Colonic mucosa (tissue), 4 donors: Measurements from ENCODE around the gene ATP23. TPM values are rescaled to one million over a fixed set of nuclear protein-coding genes. Genes with fewer than 3 reads are reported as not detected.
A peak's percentile ranks its signal among the peaks of the same experiment; 100 is the strongest.

ENCODE experiments used
- DNase-seq: peaks from one replicate; pipeline ENCODE4 v3.0.0-alpha.2; 2020
- H3K27ac ChIP-seq: fragments of 200-600 bp; one replicate; pipeline ENCODE4 v1.8.0; 2021
- H3K27me3 ChIP-seq: fragments of 200-600 bp; one replicate; pipeline ENCODE4 v1.8.0; 2021
- H3K36me3 ChIP-seq: fragments of 200-600 bp; one replicate; pipeline ENCODE4 v1.8.0; 2021
- H3K4me1 ChIP-seq: fragments of 200-600 bp; one replicate; pipeline ENCODE4 v1.8.0; 2021; ENCODE audit warnings: mild to moderate bottlenecking
- H3K4me3 ChIP-seq: fragments of 200-600 bp; one replicate; pipeline ENCODE4 v1.8.0; 2021
- H3K9ac ChIP-seq, 2 donors: one replicate each; pipeline ENCODE4 v1.7.0; 2013; ENCODE audit warnings: control low read depth in 2 of 2, low read depth in 2 of 2, low read length in 2 of 2
- H3K9me3 ChIP-seq: fragments of 200-600 bp; one replicate; pipeline ENCODE4 v1.8.0; 2021
- CTCF ChIP-seq: fragments of 200-600 bp; IDR thresholded peaks from one replicate; pipeline ENCODE4 v1.8.0; 2022; ENCODE audit warnings: antibody characterized with exemption, mild to moderate bottlenecking
- intact Hi-C: fragments of 100-400 bp; cut with DNase I; formaldehyde crosslinking; loops from one replicate; pipeline ENCODE4 v1.14.1; 2022
- total RNA-seq, 2 donors: library from RNA; stranded (reverse); fragmentation: NEBNext Ultra II Directional in 1 of 2; extraction: Animal tissue kit (Norgen Biotek cat#: 25700) in 1 of 2; gene quantifications; one replicate each; pipeline ENCODE4 v1.2.1, GENCODE V29; 2021
- donor health status: healthy.
- donor health status: DM: no; HTN: no; CAD: no.
- donor health status: DM: no; HTN: no; CAD: no.

The ATP23 gene
- total RNA-seq, 2 donors from 2014 or later = 13.1 to 14.9 TPM

DNA sequence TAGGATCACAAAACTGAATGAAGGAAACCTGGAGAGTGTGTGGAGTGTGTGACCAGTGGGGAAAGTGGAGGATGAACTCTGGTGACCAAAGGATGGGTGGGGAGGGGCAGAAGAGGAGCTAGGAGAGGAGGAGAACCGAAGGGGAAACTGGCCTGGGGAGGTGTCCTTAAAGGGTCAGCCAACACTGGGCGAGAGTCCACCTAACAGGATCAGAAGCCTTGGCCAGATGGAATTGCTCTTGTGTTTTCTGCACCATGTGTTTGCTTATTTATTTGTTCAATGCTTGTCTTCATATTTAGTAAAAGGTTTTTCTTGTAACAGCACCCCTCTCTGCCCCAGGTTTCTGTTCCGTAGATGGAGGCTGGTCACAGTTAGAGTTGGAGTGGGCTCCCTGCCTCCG is 34.5 kb upstream of the ATP23 start:
- intact Hi-C loops = loop anchor here (5.0 kb wide), 2 partner anchors 75 to 105 kb away; no protein-coding TSS in a partner anchor
- TF ChIP-seq CTCF = no peak
- H3K9ac ChIP-seq = no peak overlapping the region

GRCh38 chr12:57907281-57907680 is 34.1 kb upstream of the ATP23 start:
- peak overlapping the region in 1 of 2 donors; percentile 29 for H3K9ac ChIP-seq
- no peaks in the 10 kb centered on the region for H3K9me3 ChIP-seq
- no peaks in the 10 kb centered on the region for H3K36me3 ChIP-seq
- H3K27ac ChIP-seq = no peak overlapping the region
- no peak overlapping the region for H3K4me3 ChIP-seq
- no peak for TF ChIP-seq CTCF
- no peak for DNase-seq
- H3K27me3 ChIP-seq = no peaks in the 10 kb centered on the region
- intact Hi-C loops = loop anchor here (5.0 kb wide), 2 partner anchors 75 to 105 kb away; no protein-coding TSS in a partner anchor
- peaks cover 3% of the 10 kb centered on the region for H3K4me1 ChIP-seq

More for the DNA sequence above, 34.5 kb upstream of the ATP23 start:
- no peak overlapping the region for H3K4me3 ChIP-seq
- no peaks in the 10 kb centered on the region for H3K9me3 ChIP-seq
- H3K27ac ChIP-seq = no peak overlapping the region
- DNase-seq = no peak
- H3K27me3 ChIP-seq = no peaks in the 10 kb centered on the region
- no peaks in the 10 kb centered on the region for H3K36me3 ChIP-seq
- peaks cover 3% of the 10 kb centered on the region for H3K4me1 ChIP-seq

DNA sequence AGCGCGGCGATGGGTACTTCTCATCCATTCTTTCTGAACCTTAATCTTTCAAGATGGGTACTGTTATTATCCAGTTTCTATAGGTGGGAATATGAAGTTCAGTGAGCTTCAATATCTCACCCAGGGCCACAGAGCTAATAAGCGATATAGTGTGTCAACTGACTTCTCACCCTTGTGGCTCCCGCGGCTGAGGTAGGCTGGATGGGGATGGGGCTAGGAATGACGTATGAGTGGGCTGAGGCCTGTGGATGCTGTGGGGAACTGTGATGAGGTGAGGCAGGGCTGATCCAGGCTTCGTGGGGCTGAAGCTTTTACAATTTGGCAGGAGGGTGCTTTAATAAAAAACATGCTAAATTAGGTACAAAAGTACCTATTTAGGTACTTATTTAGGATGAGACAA is 32.9 kb upstream of the ATP23 start:
- intact Hi-C loops = loop anchor here (5.0 kb wide), 2 partner anchors 76 to 106 kb away; no protein-coding TSS in a partner anchor
- Histone ChIP-seq H3K9ac (no peak overlapping the region), H3K27ac (no peak overlapping the region), H3K36me3 (no peaks in the 10 kb centered on the region), H3K27me3 (no peaks in the 10 kb centered on the region), H3K9me3 (no peaks in the 10 kb centered on the region), H3K4me3 (no peak overlapping the region), H3K4me1 (peaks cover 3% of the 10 kb centered on the region)
- no peak for TF ChIP-seq CTCF
- no peak for DNase-seq

DNA sequence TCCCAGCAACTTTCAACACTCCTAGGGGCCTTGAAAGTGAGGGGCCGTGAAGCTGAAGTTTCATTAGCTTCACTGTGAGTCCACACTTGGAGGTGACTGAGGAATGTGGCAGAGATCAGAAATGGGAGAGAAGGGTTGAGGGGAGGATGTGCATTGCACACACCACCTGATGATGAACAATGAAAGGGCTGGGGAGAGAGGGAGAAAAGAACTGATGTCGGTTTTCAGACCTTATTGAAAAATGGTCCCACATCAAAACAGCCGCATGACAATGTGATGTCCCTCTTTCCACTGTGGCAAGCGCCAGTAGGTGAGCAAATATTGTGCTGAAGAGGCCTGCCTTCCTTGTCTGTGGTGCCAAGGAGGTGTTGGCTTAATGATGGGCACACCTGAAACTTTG is 32.3 kb upstream of the ATP23 start:
- H3K4me3 ChIP-seq = no peak overlapping the region
- DNase-seq = no peak
- no peak overlapping the region for H3K27ac ChIP-seq
- peaks cover 3% of the 10 kb centered on the region for H3K4me1 ChIP-seq
- no peaks in the 10 kb centered on the region for H3K36me3 ChIP-seq
- H3K9ac ChIP-seq = no peak overlapping the region
- intact Hi-C loops = loop anchor here (5.0 kb wide), 2 partner anchors 77 to 107 kb away; no protein-coding TSS in a partner anchor
- no peaks in the 10 kb centered on the region for H3K9me3 ChIP-seq
- H3K27me3 ChIP-seq = no peaks in the 10 kb centered on the region
- no peak for TF ChIP-seq CTCF

GRCh38 chr12:57909611-57910010 is 31.8 kb upstream of the ATP23 start:
- intact Hi-C loops = loop anchor here (5.0 kb wide), 2 partner anchors 77 to 107 kb away; no protein-coding TSS in a partner anchor
- no peak for DNase-seq
- no peak for TF ChIP-seq CTCF

More at GRCh38 chr12:57909611-57910010, 31.8 kb upstream of the ATP23 start:
- H3K36me3 ChIP-seq = no peaks in the 10 kb centered on the region
- H3K9ac ChIP-seq = no peak overlapping the region
- H3K27ac ChIP-seq = no peak overlapping the region
- no peaks in the 10 kb centered on the region for H3K9me3 ChIP-seq
- H3K4me1 ChIP-seq = peaks cover 3% of the 10 kb centered on the region
- H3K27me3 ChIP-seq = no peaks in the 10 kb centered on the region
- no peak overlapping the region for H3K4me3 ChIP-seq
